Hepatocyte (in vitro differentiated cells): ENCODE data around the gene SLC25A13. TPM values are rescaled to one million over a fixed set of nuclear protein-coding genes. Genes with fewer than 3 reads are reported as not detected.

Experiments
- DNase-seq: peaks from one replicate; pipeline ENCODE4 v3.0.0-alpha.2; 2016; ENCODE audit warnings: low spot score
- H2AFZ ChIP-seq: fragments of 200-600 bp; sonication (generic); 2 replicates; pipeline ENCODE4 v1.6.0; 2016; ENCODE audit warnings: antibody characterized with exemption, mild to moderate bottlenecking
- H3K27ac ChIP-seq: fragments of 200-600 bp; sonication (generic); 2 replicates; pipeline ENCODE4 v1.5.1; 2016; ENCODE audit warnings: mild to moderate bottlenecking
- H3K27me3 ChIP-seq: fragments of 200-600 bp; sonication (generic); 2 replicates; pipeline ENCODE4 v1.6.1; 2016
- H3K36me3 ChIP-seq: fragments of 200-600 bp; sonication (generic); replicated peaks from 2 replicates; pipeline ENCODE4 v1.5.1; 2016; ENCODE audit warnings: low read depth; ENCODE audit not compliant: insufficient read depth
- H3K4me1 ChIP-seq: fragments of 200-600 bp; sonication (generic); 2 replicates; pipeline ENCODE4 v1.5.1; 2016; ENCODE audit warnings: mild to moderate bottlenecking, moderate library complexity; ENCODE audit not compliant: insufficient read depth
- H3K4me2 ChIP-seq: fragments of 200-600 bp; sonication (generic); 2 replicates; pipeline ENCODE4 v1.6.0; 2016
- H3K4me3 ChIP-seq: fragments of 200-600 bp; sonication (generic); 2 replicates; pipeline ENCODE4 v1.5.1; 2016; ENCODE audit warnings: mild to moderate bottlenecking
- H3K79me2 ChIP-seq: fragments of 200-600 bp; sonication (generic); 2 replicates; pipeline ENCODE4 v1.6.0; 2017; ENCODE audit warnings: mild to moderate bottlenecking
- H3K9me2 ChIP-seq: fragments of 200-600 bp; sonication (generic); replicated peaks from 2 replicates; pipeline ENCODE4 v1.6.0; 2017; ENCODE audit warnings: mild to moderate bottlenecking; ENCODE audit not compliant: insufficient read depth
- H3K9me3 ChIP-seq: fragments of 200-600 bp; sonication (generic); 2 replicates; pipeline ENCODE4 v1.5.1; 2016; ENCODE audit warnings: low read depth, mild to moderate bottlenecking
- H4K20me1 ChIP-seq: fragments of 200-600 bp; sonication (generic); 2 replicates; pipeline ENCODE4 v1.6.0; 2016; ENCODE audit warnings: mild to moderate bottlenecking; ENCODE audit not compliant: insufficient read depth, poor library complexity, severe bottlenecking
- CTCF ChIP-seq: fragments of 200-600 bp; sonication (generic); IDR thresholded peaks from 2 replicates; pipeline ENCODE4 v1.5.1; 2016; ENCODE audit warnings: antibody characterized with exemption, mild to moderate bottlenecking; ENCODE audit not compliant: poor library complexity
- EZH2 ChIP-seq: fragments of 200-600 bp; sonication (generic); IDR thresholded peaks from 2 replicates; pipeline ENCODE4 v1.6.1; 2016; ENCODE audit warnings: antibody characterized with exemption, mild to moderate bottlenecking, borderline replicate concordance
- EZH2phosphoT487 ChIP-seq: fragments of 200-600 bp; sonication (generic); IDR thresholded peaks from one replicate; pipeline ENCODE4 v1.6.1; 2018; ENCODE audit warnings: antibody characterized with exemption, mild to moderate bottlenecking, low read depth, moderate library complexity; ENCODE audit not compliant: unreplicated experiment, severe bottlenecking
- WGBS: methylation state at CpG from one replicate; pipeline ENCODE4 v1.1.6; 2016; ENCODE audit warnings: low lambda C conversion rate; ENCODE audit errors: missing lambda C conversion rate; 5-methylcytosine and 5-hydroxymethylcytosine counted together
- polyA plus RNA-seq: library from polyadenylated mRNA; unstranded; fragments of >200 nt; fragmentation: Nextera tagmentation; extraction: Ambion mirVana; gene quantifications from 2 replicates; pipeline ENCODE4 v1.2.1, GENCODE V29; 2016
- total RNA-seq: library from RNA; depleted of rRNA; stranded (reverse); fragments of >200 nt; gene quantifications from 2 replicates; pipeline ENCODE4 v1.2.3, GENCODE V29; 2014

Gene SLC25A13
- total and polyA plus RNA-seq, 2 experiments from 2014 or later, result 37.5 to 55.1 TPM

- TF ChIP-seq EZH2phosphoT487 (no peak), CTCF (no peak), EZH2 (no peak)
- H3K36me3 ChIP-seq, result no peaks in the 10 kb centered on the region
- no peaks in the 10 kb centered on the region for H4K20me1 ChIP-seq
- H3K4me1 ChIP-seq, result no peaks in the 10 kb centered on the region
- H3K9me2 ChIP-seq, result no peaks in the 10 kb centered on the region
- H3K4me3 ChIP-seq, result no peak overlapping the region
- DNase-seq, result no peak
- no peaks in the 10 kb centered on the region for H3K9me3 ChIP-seq
- H2AFZ ChIP-seq, result no peak overlapping the region
- no peak overlapping the region for H3K4me2 ChIP-seq
- H3K79me2 ChIP-seq, result no peaks in the 10 kb centered on the region
- no peak overlapping the region for H3K27ac ChIP-seq
- H3K27me3 ChIP-seq, result no peaks in the 10 kb centered on the region
Measured at GRCh38 chr7:96104984-96105383, 216.9 kb downstream of the SLC25A13 start.

DNA sequence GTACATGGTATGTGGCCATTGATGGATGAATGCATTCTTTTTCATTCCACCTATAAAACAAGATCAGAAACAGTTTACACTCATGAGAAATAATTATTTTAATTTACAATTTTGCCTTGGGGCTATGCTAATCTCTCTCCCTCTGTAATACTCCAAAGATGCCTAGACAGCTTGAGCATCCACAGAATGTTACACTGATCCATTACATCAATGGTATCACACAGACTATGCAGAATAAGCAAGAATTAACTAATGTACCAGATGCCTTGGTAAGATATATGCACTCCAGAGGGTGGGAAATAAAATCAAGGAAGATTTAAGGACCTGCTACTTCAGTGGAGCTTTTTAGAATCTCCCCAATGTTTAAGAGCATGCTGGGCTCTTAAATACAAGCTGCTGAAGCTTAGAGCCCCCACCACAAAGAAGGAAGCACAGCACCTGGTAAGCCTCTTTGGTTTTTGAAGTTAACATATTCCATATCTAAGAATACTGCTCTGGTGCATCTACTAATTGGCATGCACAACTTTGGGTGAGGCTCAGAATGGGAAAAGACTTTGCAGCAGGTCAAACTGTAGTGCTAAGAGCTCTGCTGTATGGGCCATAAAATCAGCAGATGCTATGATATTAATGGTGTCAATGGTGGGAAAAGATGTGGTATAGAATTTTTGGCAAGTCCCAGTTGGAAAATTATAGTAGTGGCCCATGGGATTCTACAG lies 219.6 kb downstream of the SLC25A13 start:
- H3K4me3 ChIP-seq, result no peak overlapping the region
- H3K79me2 ChIP-seq, result no peaks in the 10 kb centered on the region
- H2AFZ ChIP-seq, result no peak overlapping the region
- no peaks in the 10 kb centered on the region for H4K20me1 ChIP-seq
- no peak for TF ChIP-seq CTCF
- TF ChIP-seq EZH2, result no peak
- no peak for TF ChIP-seq EZH2phosphoT487
- no peak overlapping the region for H3K4me2 ChIP-seq
- no peak overlapping the region for H3K27ac ChIP-seq
- no peaks in the 10 kb centered on the region for H3K27me3 ChIP-seq
- no peaks in the 10 kb centered on the region for H3K4me1 ChIP-seq
- no peak for DNase-seq
- no peaks in the 10 kb centered on the region for H3K9me2 ChIP-seq
- no peaks in the 10 kb centered on the region for H3K9me3 ChIP-seq
- no peaks in the 10 kb centered on the region for H3K36me3 ChIP-seq

GRCh38 chr7:96100737-96101136 lies 221.2 kb downstream of the SLC25A13 start:
- Histone ChIP-seq H3K27me3 (no peaks in the 10 kb centered on the region), H3K4me1 (no peaks in the 10 kb centered on the region), H3K4me3 (no peak overlapping the region), H3K79me2 (no peaks in the 10 kb centered on the region), H3K9me2 (no peaks in the 10 kb centered on the region), H3K27ac (no peak overlapping the region), H3K36me3 (no peaks in the 10 kb centered on the region), H3K4me2 (no peak overlapping the region), H4K20me1 (no peaks in the 10 kb centered on the region), H3K9me3 (no peaks in the 10 kb centered on the region), H2AFZ (no peak overlapping the region)
- no peak for DNase-seq
- TF ChIP-seq CTCF (no peak), EZH2 (no peak), EZH2phosphoT487 (no peak)
- 81% methylated on average over 1 of the region's 1 CpG for WGBS
